ENCODE data around the gene ZBTB42. TPM values are rescaled to one million over a fixed set of nuclear protein-coding genes. Genes with fewer than 3 reads are reported as not detected.
A peak's percentile ranks its signal among the peaks of the same experiment; 100 is the strongest.

ZBTB42 gene
- total RNA-seq, 4 donors from 2014 or later: 2.5 to 6.4 (median 4.9) TPM

DNA sequence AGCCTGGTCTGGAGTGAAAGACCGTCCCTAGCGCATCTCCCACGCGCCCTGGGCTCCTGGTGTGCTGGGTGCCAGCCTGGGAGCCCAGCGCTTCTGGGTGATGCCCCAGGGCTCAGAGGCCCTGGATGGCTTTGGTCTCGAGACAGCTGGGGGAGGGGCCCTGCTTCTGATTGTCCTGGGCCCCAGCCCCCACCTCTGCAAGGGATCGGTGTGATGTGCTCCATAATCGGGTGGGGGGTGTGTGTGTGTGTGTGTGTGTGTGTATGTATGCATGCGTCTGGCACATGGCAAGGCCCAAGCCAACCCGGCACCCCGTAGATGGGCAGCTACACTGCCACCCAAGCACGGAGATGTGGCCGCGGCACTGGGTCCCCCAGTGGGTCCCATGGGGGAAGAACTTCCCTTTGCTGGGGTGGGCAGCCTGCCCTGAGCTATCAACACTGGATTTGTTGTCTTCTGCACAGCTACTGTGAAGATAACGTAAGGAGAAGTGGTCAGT, 3.1 kb downstream of the ZBTB42 start:
- 70% methylated on average over 3 of the region's 15 CpGs for WGBS
- Histone ChIP-seq H3K27me3 (no peaks in the 10 kb centered on the region), H3K4me3 (no peak overlapping the region), H3K9me3 (no peaks in the 10 kb centered on the region), H3K36me3 (no peaks in the 10 kb centered on the region), H3K27ac (replicated peaks in 1 of 4) (peak overlapping the region in 1 of 4 donors; percentile 97), H3K4me1 (peaks cover 39 to 64% (median 54%) of the 10 kb centered on the region in 4 donors)
- intact Hi-C loops (cut with DNase I): no loop called here
- TF ChIP-seq, protein P1, sequence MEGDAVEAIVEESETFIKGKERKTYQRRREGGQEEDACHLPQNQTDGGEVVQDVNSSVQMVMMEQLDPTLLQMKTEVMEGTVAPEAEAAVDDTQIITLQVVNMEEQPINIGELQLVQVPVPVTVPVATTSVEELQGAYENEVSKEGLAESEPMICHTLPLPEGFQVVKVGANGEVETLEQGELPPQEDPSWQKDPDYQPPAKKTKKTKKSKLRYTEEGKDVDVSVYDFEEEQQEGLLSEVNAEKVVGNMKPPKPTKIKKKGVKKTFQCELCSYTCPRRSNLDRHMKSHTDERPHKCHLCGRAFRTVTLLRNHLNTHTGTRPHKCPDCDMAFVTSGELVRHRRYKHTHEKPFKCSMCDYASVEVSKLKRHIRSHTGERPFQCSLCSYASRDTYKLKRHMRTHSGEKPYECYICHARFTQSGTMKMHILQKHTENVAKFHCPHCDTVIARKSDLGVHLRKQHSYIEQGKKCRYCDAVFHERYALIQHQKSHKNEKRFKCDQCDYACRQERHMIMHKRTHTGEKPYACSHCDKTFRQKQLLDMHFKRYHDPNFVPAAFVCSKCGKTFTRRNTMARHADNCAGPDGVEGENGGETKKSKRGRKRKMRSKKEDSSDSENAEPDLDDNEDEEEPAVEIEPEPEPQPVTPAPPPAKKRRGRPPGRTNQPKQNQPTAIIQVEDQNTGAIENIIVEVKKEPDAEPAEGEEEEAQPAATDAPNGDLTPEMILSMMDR (IDR thresholded peaks at IDR 0.05): no peak
- TF ChIP-seq EP300 (IDR thresholded peaks at IDR 0.05) (no peak), POLR2AphosphoS5 (IDR thresholded peaks at IDR 0.05) (no peak), POLR2A (IDR thresholded peaks at IDR 0.05; ENCODE audit: low read depth) (no peak)
- no peak for DNase-seq (ENCODE audit: extremely low spot score)

DNA sequence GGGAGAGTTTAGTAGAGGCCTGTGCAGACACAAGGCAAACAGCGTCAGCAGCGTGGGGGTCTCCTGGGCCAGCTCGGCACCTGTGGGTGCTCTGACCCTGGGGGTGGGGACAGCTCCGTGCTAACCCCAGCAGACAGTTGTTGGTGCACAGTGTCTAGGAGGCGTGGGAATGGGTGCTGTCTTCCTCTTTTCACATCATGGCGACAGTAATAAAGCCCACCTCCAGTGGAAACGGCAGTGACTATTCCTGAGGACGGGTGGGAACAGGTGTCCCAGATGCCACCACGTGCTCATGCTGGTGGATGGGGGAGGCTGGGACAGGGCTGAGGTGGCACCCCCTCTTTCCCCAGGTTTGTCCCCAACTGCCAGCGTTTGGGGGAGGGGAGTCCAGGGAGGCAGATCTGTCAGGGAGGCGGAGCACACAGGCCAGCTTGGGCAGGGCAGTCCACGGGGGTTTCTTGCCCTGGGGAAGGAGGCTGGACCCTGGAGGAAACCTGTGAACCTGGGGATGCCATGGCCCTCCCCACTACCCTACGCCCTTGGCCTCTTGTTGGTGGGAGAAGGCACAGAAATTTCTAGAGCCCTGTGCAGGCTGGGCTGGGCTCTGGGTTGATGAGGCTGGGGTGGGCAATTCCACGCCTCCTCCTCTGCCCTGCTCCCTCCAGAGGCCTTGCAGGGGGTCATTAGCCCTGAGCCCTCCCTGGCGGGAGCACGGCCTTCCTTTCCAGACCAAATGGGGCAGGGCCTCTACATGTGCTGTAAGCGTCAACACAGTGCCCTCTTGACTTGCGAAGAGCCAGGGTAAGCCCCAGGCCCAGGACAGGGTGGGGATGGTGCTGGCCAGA, 3.8 kb downstream of the ZBTB42 start:
- Histone ChIP-seq H3K4me3 (no peak overlapping the region), H3K27me3 (no peaks in the 10 kb centered on the region), H3K9me3 (no peaks in the 10 kb centered on the region), H3K4me1 (peaks cover 32 to 57% (median 46%) of the 10 kb centered on the region in 4 donors), H3K27ac (replicated peaks in 1 of 4) (peak overlapping the region in 1 of 4 donors; percentile 48), H3K36me3 (no peaks in the 10 kb centered on the region)
- TF ChIP-seq EP300 (IDR thresholded peaks at IDR 0.05): no peak
- no peak for TF ChIP-seq POLR2A (IDR thresholded peaks at IDR 0.05; ENCODE audit: low read depth)
- TF ChIP-seq, protein P1 (IDR thresholded peaks at IDR 0.05): no peak
- TF ChIP-seq POLR2AphosphoS5 (IDR thresholded peaks at IDR 0.05): no peak
- intact Hi-C loops (cut with DNase I): no loop called here
- 85% methylated on average over 9 of the region's 18 CpGs for WGBS
- no peak for DNase-seq (ENCODE audit: extremely low spot score)

DNA sequence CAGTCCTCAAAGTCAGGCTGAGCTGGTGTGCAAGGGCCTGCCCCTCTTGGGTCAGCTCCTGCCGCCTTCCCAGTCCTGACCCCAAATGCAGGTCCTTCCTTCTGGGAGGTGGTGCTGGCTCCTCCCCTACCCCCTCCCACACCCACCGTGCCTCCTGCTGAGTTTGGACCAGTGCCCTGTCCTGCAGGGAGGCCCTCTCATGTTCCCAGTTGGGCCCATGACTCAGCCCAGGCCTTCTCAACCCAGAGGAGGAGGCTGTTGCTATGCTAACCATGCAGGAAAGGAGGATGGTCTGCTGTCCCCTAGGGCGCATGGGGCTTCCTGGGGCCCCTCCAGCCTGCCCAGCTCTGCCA, 4.4 kb downstream of the ZBTB42 start:
- Histone ChIP-seq H3K27ac (replicated peaks in 1 of 4) (peak overlapping the region in 1 of 4 donors; percentile 48), H3K4me1 (peaks cover 27 to 52% (median 41%) of the 10 kb centered on the region in 4 donors), H3K9me3 (no peaks in the 10 kb centered on the region), H3K27me3 (no peaks in the 10 kb centered on the region), H3K36me3 (no peaks in the 10 kb centered on the region), H3K4me3 (no peak overlapping the region)
- intact Hi-C loops (cut with DNase I): no loop called here
- 25% methylated on average over 2 of the region's 3 CpGs for WGBS
- TF ChIP-seq, protein P1 (IDR thresholded peaks at IDR 0.05): no peak
- no peak for TF ChIP-seq POLR2A (IDR thresholded peaks at IDR 0.05; ENCODE audit: low read depth)
- no peak for TF ChIP-seq EP300 (IDR thresholded peaks at IDR 0.05)
- no peak for TF ChIP-seq POLR2AphosphoS5 (IDR thresholded peaks at IDR 0.05)
- no peak for DNase-seq (ENCODE audit: extremely low spot score)

DNA sequence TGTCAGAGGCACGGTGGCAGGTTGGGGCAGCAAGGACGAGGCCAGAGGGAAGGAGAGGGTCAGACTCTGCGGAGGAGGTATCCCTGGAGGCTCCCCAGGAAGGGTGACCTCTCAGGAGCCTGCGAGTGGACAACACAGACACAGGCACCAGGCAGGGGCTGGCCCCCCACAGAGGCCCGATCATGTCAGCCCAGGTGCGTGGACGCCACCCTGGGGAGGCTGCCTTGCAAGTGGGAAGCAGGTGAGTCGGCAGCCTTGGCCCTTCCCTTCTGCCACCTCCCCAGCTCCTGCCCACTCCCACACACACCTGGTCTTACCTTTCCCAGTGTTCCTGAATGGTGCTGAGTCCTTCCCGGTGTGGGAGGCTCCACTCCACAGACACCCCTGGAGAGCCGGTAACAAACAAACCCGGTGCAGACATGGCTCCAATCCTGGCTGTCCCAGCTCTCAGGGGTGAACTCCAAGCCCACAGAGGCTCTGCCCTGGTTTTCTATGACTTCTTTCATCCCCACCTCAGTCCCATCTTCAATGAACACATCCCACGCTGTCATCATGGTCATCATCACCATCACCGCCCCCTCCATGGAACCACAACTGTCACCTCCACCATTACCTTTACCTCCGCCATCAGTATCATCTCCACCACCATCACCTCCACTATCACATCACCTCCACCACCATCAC, 5.2 kb downstream of the ZBTB42 start:
- TF ChIP-seq POLR2A (IDR thresholded peaks at IDR 0.05; ENCODE audit: low read depth) (no peak), POLR2AphosphoS5 (IDR thresholded peaks at IDR 0.05) (no peak), EP300 (IDR thresholded peaks at IDR 0.05) (no peak)
- TF ChIP-seq, protein P1 (IDR thresholded peaks at IDR 0.05): no peak
- Histone ChIP-seq H3K36me3 (no peaks in the 10 kb centered on the region), H3K4me3 (no peak overlapping the region), H3K27ac (replicated peaks in 1 of 4) (peak overlapping the region in 1 of 4 donors; percentile 48), H3K9me3 (no peaks in the 10 kb centered on the region), H3K27me3 (no peaks in the 10 kb centered on the region), H3K4me1 (peaks cover 25 to 49% (median 39%) of the 10 kb centered on the region in 4 donors)
- DNase-seq (ENCODE audit: extremely low spot score): no peak
- intact Hi-C loops (cut with DNase I): no loop called here
- 82% methylated on average over 14 of the region's 14 CpGs for WGBS

All from esophagus muscularis mucosa (tissue), 4 donors.